Effector CD4-positive, alpha-beta T cell (primary cell): Measurements from ENCODE around the gene FAP. TPM values are rescaled to one million over a fixed set of nuclear protein-coding genes. Genes with fewer than 3 reads are reported as not detected.

Source experiments
- DNase-seq: peaks from one replicate; pipeline ENCODE4 v3.0.0-alpha.2; 2020
- total RNA-seq: gene quantifications from one replicate; lab custom pipeline; 2026; lab: John Stamatoyannopoulos, UW

The FAP gene
- not detected for total RNA-seq

- no peak for DNase-seq
These were observed at the start of gene FAP for GRCh38 chr2:162243294-162243693. Gene FAP, minus strand, starts transcription at chr2:162243445. Its CDS starts 118 bp downstream, at chr2:162243327.

GRCh38 chr2:162291748-162292147 lies 48.5 kb upstream of the FAP start:
- no peak for DNase-seq

- no peak for DNase-seq
These were observed 39.6 kb upstream of the FAP start for GRCh38 chr2:162282765-162283425.

- DNase-seq, result no peak
These were observed 37.4 kb upstream of the FAP start for GRCh38 chr2:162280654-162281053.

- DNase-seq, result no peak
These were observed 34.1 kb upstream of the FAP start for GRCh38 chr2:162277381-162277780.

- DNase-seq, result no peak
These were observed 24.8 kb upstream of the FAP start for GRCh38 chr2:162267996-162268395.

- DNase-seq, result no peak
These were observed 24.3 kb upstream of the FAP start for GRCh38 chr2:162267496-162267895.

GRCh38 chr2:162266460-162266760 lies 23.2 kb upstream of the FAP start:
- DNase-seq, result no peak

- no peak for DNase-seq
These were observed 22.6 kb upstream of the FAP start for GRCh38 chr2:162265666-162266459.

GRCh38 chr2:162261032-162261945 lies 18.0 kb upstream of the FAP start:
- no peak for DNase-seq

- no peak for DNase-seq
These were observed 15.4 kb upstream of the FAP start for GRCh38 chr2:162258686-162259085.

GRCh38 chr2:162258169-162258568 lies 14.9 kb upstream of the FAP start:
- no peak for DNase-seq

- DNase-seq, result no peak
These were observed 14.2 kb upstream of the FAP start for GRCh38 chr2:162257425-162257824.

GRCh38 chr2:162256591-162256991 lies 13.3 kb upstream of the FAP start:
- no peak for DNase-seq

- DNase-seq, result no peak
These were observed 11.1 kb upstream of the FAP start for GRCh38 chr2:162254236-162254871.

- DNase-seq, result no peak
These were observed 10.2 kb upstream of the FAP start for GRCh38 chr2:162253435-162253834.

GRCh38 chr2:162252153-162252552 lies 8.9 kb upstream of the FAP start:
- no peak for DNase-seq

GRCh38 chr2:162245781-162246180 lies 2.5 kb upstream of the FAP start:
- DNase-seq, result no peak

GRCh38 chr2:162245061-162245460 lies 1.8 kb upstream of the FAP start:
- DNase-seq, result no peak

- no peak for DNase-seq
These were observed 1.3 kb upstream of the FAP start for GRCh38 chr2:162244541-162245031.

- DNase-seq, result no peak
These were observed 470 bp upstream of the FAP start for GRCh38 chr2:162243715-162244114.

GRCh38 chr2:162242586-162243280 lies 512 bp downstream of the FAP start:
- no peak for DNase-seq
